C4-2B (cell line): ENCODE results near the gene DCTN4.
"Not testable (repeated sequence)": the region's sequence is repeated elsewhere in the genome, so short reads cannot be mapped to it uniquely, and the experiment has no call there.

Experiments used
- H3K27ac ChIP-seq: fragments of 450-650 bp; 2 replicates; pipeline ENCODE4 v1.5.1; 2017
- CTCF ChIP-seq: fragments of 450-650 bp; conservative IDR thresholded peaks from 2 replicates; pipeline ENCODE4 v1.5.1; 2017; ENCODE audit warnings: mild to moderate bottlenecking
- ZFX ChIP-seq: fragments of 450-650 bp; IDR thresholded peaks from 2 replicates; pipeline ENCODE4 v1.6.1; 2017

DCTN4 gene

DNA sequence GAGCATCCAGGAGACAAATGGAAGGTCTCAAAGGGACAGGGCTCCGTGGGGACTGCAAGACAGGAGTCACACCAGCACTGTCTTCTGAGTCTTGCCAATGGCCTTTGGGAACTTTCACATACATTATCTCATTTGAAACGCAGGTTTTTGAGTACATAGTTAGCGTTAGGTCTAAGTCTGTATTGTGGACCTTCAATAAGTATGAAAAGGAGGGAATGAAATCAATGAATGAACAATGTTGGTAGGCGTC is 442 bp upstream of the DCTN4 start:
- TF ChIP-seq CTCF (no peak), ZFX (no peak)
- peak overlapping the region; percentile 80 for H3K27ac ChIP-seq

DNA sequence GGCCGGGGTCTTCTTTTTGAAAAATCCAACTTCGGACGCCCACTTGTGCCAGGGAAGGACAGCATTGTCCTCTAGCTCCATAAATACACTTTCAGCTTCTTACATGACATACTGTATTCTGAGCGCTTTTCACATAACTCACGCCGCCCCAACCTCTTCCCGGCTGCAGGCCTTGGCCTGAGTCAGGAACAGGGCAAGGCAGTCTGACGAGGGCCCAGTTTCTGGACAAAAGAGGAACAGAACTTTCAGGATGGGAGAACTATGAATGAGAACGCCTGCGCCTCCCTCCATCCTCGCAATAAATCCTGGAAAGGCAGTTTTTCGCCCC is 650 bp downstream of the DCTN4 start:
- TF ChIP-seq ZFX = peak; percentile 86
- no peak for TF ChIP-seq CTCF
- peak overlapping the region; percentile 80 for H3K27ac ChIP-seq

DNA sequence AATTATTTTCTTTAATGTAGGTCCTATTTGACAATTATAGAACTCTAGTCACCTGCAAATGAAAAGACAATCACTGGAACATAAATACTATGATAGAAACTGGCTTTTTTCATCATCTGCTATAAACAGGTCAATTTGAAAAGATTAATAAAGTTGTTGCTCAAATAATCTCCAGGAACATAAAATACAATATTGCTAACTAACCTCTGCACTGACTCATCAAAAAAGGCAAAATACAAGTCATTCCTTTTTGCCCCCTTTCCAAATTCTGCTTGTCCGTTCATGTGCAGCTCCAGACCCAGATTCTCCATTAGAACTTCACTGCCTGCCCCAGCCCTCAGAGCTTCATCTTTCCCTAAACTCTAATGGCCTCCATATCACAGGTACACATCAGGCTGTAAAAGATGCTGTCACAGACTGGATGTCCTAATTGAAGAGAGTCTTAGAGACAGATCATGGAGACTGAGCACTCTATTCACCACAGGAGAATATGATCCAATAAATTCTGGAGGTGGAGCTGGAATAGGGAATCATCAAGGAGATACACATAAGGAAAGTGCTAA is 1.6 kb downstream of the DCTN4 start:
- TF ChIP-seq CTCF (no peak), ZFX (no peak)
- H3K27ac ChIP-seq = no peak overlapping the region; the same call in 1 of the 2 replicates

DNA sequence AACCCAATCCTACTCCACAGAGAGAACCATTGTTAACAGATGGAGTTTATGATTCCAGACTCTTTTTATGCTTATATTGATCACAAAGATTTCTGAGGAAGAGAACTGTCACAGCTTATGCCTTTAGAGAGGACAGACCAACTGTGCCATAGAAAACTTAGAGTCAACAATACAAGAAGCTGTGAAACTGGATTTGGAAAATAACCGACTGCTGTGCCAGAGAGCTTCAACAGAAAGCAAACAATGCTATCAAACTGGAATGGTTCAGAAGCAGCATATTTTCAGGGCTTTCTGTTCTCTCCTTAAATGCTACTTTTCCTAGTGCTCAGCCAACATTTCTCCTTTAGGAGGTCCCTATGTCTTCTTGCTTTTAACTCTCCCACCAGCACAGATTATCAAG is 5.0 kb downstream of the DCTN4 start:
- TF ChIP-seq ZFX = no peak
- TF ChIP-seq CTCF = no peak
- H3K27ac ChIP-seq = no peak overlapping the region

- peak overlapping the region; percentile 4; the same call in 1 of the 2 replicates for H3K27ac ChIP-seq
- TF ChIP-seq CTCF = no peak
- TF ChIP-seq ZFX = no peak
These were observed 5.4 kb downstream of the DCTN4 start for GRCh38 chr5:150753463-150753862.

GRCh38 chr5:150751096-150751891 is 7.5 kb downstream of the DCTN4 start:
- no peak overlapping the region for H3K27ac ChIP-seq
- TF ChIP-seq ZFX = no peak

GRCh38 chr5:150750469-150750868 is 8.3 kb downstream of the DCTN4 start:
- TF ChIP-seq CTCF (no peak), ZFX (no peak)

DNA sequence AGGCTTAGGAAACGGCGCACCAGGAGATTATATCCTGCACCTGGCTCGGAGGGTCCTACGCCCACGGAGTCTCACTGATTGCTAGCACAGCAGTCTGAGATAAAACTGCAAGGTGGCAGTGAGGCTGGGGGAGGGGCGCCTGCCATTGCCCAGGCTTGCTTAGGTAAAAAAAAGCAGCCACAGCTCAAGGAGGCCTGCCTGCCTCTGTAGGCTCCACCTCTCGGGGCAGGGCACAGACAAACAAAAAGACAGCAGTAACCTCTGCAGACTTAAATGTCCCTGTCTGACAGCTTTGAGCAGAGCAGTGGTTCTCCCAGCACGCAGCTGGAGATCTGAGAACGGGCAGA is 15.7 kb downstream of the DCTN4 start:
- H3K27ac ChIP-seq = not testable (repeated sequence)

More at GRCh38 chr5:150750469-150750868, 8.3 kb downstream of the DCTN4 start:
- no peak overlapping the region for H3K27ac ChIP-seq

GRCh38 chr5:150742455-150743141 is 16.2 kb downstream of the DCTN4 start:
- not testable (repeated sequence) for H3K27ac ChIP-seq
